WTC11 (cell line): ENCODE data around the gene EGR1. TPM values are rescaled to one million over a fixed set of nuclear protein-coding genes. Genes with fewer than 3 reads are reported as not detected.

Source experiments
- ATAC-seq: fragments of 200-7000 bp; cut with Tn5 transposase; 2 replicates; pipeline ENCODE4 v1.10.0; 2021; ENCODE audit warnings: mild to moderate bottlenecking, moderate library complexity
- CTCF ChIA-PET: fragments of 300-600 bp; sonication (Branson Sonifier 250); formaldehyde crosslinking; loops from one replicate; lab custom pipeline; 2021; ENCODE audit warnings: antibody characterized with exemption; lab: Charles Lee
- POLR2A ChIA-PET: fragments of 350-600 bp; sonication (Branson Sonifier 250); formaldehyde crosslinking; loops from one replicate; lab custom pipeline; 2021; ENCODE audit warnings: antibody characterized with exemption; lab: Charles Lee
- DNase-seq: peaks from one replicate; pipeline ENCODE4 v3.0.0; 2021; ENCODE audit warnings: low spot score
- H3K27ac Mint-ChIP-seq: 2 replicates; pipeline ENCODE4 v1.8.0; 2021; ENCODE audit warnings: mixed read lengths
- H3K27me3 Mint-ChIP-seq: 2 replicates; pipeline ENCODE4 v1.8.0; 2021; ENCODE audit warnings: low read depth, mild to moderate bottlenecking, moderate library complexity, mixed read lengths
- H3K36me3 Mint-ChIP-seq: 2 replicates; pipeline ENCODE4 v1.8.0; 2021; ENCODE audit warnings: mixed read lengths
- H3K4me1 Mint-ChIP-seq: 2 replicates; pipeline ENCODE4 v1.8.0; 2022; ENCODE audit warnings: mixed read lengths
- H3K4me3 Mint-ChIP-seq: 2 replicates; pipeline ENCODE4 v1.8.0; 2021; ENCODE audit warnings: mild to moderate bottlenecking, moderate library complexity, mixed read lengths
- H3K9me3 Mint-ChIP-seq: 2 replicates; pipeline ENCODE4 v1.8.0; 2021; ENCODE audit warnings: mixed read lengths
- ATF2 ChIP-seq: sonication (generic); formaldehyde crosslinking; IDR thresholded peaks from 2 replicates; pipeline ENCODE4 v1.8.1; 2022; ENCODE audit warnings: low read depth, missing genetic modification reagents, borderline replicate concordance
- ATF6 ChIP-seq: sonication (generic); formaldehyde crosslinking; IDR thresholded peaks from 2 replicates; pipeline ENCODE4 v1.8.1; 2023; ENCODE audit warnings: mild to moderate bottlenecking, missing genetic modification reagents
- E2F1 ChIP-seq: sonication (generic); formaldehyde crosslinking; IDR thresholded peaks from 2 replicates; pipeline ENCODE4 v1.8.0; 2022; ENCODE audit warnings: mild to moderate bottlenecking, missing genetic modification reagents
- FOXJ3 ChIP-seq: sonication (generic); formaldehyde crosslinking; IDR thresholded peaks from 2 replicates; pipeline ENCODE4 v1.9.0; 2021; ENCODE audit warnings: missing genetic modification reagents, mild to moderate bottlenecking, borderline replicate concordance
- FOXK1 ChIP-seq: sonication (generic); formaldehyde crosslinking; IDR thresholded peaks from 2 replicates; pipeline ENCODE4 v1.8.0; 2022; ENCODE audit warnings: mild to moderate bottlenecking, moderate library complexity, missing genetic modification reagents
- GRHL2 ChIP-seq: fragments of 250-450 bp; sonication (Bioruptor Pico); IDR thresholded peaks from 2 replicates; pipeline ENCODE4 v1.8.0; 2022; ENCODE audit warnings: mild to moderate bottlenecking, moderate library complexity; ENCODE audit not compliant: insufficient replicate concordance, severe bottlenecking
- HMGA2 ChIP-seq: fragments of 250-450 bp; sonication (Bioruptor Pico); IDR thresholded peaks from 2 replicates; pipeline ENCODE4 v1.4.0; 2021; ENCODE audit warnings: mild to moderate bottlenecking, moderate library complexity
- JUN ChIP-seq: sonication (generic); formaldehyde crosslinking; IDR thresholded peaks from 2 replicates; pipeline ENCODE4 v1.8.0; 2023; ENCODE audit warnings: mild to moderate bottlenecking, missing genetic modification reagents
- MYBL2 ChIP-seq: sonication (generic); formaldehyde crosslinking; IDR thresholded peaks from 2 replicates; pipeline ENCODE4 v1.8.1; 2023; ENCODE audit warnings: mild to moderate bottlenecking, moderate library complexity, missing genetic modification reagents
- NR2C2 ChIP-seq: sonication (generic); formaldehyde crosslinking; IDR thresholded peaks from 2 replicates; pipeline ENCODE4 v1.8.0; 2022; ENCODE audit warnings: mild to moderate bottlenecking, missing genetic modification reagents
- PRRX2 ChIP-seq: fragments of 250-450 bp; sonication (Bioruptor Pico); IDR thresholded peaks from 2 replicates; pipeline ENCODE4 v1.8.0; 2021; ENCODE audit warnings: mild to moderate bottlenecking
- SOX15 ChIP-seq: fragments of 250-450 bp; sonication (Bioruptor Pico); IDR thresholded peaks from 2 replicates; pipeline ENCODE4 v1.9.0; 2021; ENCODE audit warnings: mild to moderate bottlenecking
- STAT6 ChIP-seq: sonication (generic); formaldehyde crosslinking; conservative IDR thresholded peaks from 2 replicates; pipeline ENCODE4 v1.8.1; 2023; ENCODE audit warnings: mild to moderate bottlenecking, low read depth, missing genetic modification reagents, moderate library complexity
- TCF7 ChIP-seq: sonication (generic); formaldehyde crosslinking; IDR thresholded peaks from 2 replicates; pipeline ENCODE4 v1.8.0; 2022; ENCODE audit warnings: mild to moderate bottlenecking, low read depth, missing genetic modification reagents, moderate library complexity
- TP53 ChIP-seq: sonication (generic); formaldehyde crosslinking; IDR thresholded peaks from 2 replicates; pipeline ENCODE4 v1.8.1; 2023; ENCODE audit warnings: mild to moderate bottlenecking, missing genetic modification reagents
- USF2 ChIP-seq: sonication (generic); formaldehyde crosslinking; IDR thresholded peaks from 2 replicates; pipeline ENCODE4 v1.8.1; 2023; ENCODE audit warnings: mild to moderate bottlenecking, missing genetic modification reagents, moderate library complexity
- ZNF219 ChIP-seq: sonication (generic); formaldehyde crosslinking; IDR thresholded peaks from 2 replicates; pipeline ENCODE4 v1.8.0; 2023; ENCODE audit warnings: missing genetic modification reagents, mild to moderate bottlenecking, borderline replicate concordance
- total RNA-seq: library from RNA; stranded (reverse); gene quantifications from 3 replicates; pipeline ENCODE4 v1.2.3, GENCODE V29; 2021
- TF ChIP-seq, protein P1 (sequence below): sonication (generic); formaldehyde crosslinking; IDR thresholded peaks from 2 replicates; pipeline ENCODE4 v1.8.1; 2022; ENCODE audit warnings: mild to moderate bottlenecking, moderate library complexity, missing genetic modification reagents
- TF ChIP-seq, protein P2 (sequence below): fragments of 250-450 bp; sonication (Bioruptor Pico); IDR thresholded peaks from 2 replicates; pipeline ENCODE4 v1.9.0; 2021; ENCODE audit warnings: moderate library complexity, mild to moderate bottlenecking, inconsistent platforms, borderline replicate concordance

EGR1 gene
- total RNA-seq, 1 experiment from 2014 or later: 15.7 TPM

DNA sequence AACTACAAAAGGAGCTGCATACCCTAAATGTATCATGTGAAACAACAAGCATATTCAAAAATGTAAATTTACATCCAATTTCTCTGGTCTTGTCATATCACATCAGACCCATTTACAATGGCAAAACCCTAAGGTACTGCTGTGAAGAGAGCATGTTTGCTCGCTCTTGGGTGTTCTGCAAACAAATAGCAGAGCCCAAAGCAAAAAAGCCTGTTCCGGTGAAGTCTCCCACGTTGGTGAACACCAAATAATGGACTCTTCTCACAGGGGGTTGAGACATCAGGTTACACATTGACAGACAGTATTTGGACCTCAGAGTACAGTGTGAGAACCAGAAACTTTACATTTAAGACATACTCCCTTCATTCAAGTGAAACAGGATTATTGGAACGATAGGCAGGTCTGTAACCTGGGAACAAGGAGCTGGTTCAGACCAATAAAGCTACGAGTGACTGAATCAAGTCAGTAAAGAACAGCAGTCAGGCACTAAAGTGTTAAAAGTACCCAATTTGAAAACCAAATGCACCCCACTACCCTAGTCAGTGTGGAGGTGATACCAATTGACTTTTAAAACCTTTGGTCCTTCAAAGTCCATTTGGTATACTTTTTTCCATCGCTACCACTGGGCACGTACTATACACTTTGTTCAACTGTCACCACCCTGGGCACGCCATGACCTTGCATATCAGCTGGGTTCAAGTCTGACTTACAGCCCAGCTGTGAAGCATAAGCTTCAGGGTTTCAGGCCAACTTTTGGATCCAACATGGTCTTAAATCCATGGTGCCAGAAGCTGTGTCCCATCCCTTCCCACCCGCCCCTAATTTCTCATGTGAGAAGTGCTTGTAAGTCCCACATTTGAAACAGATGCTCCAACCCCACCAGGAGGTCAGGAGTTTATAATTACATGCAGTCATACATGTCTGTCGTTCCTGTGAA lies 41.4 kb downstream of the EGR1 start:
- Mint-ChIP-seq H3K9me3 (no peaks in the 10 kb centered on the region), H3K36me3 (peaks cover 37% of the 10 kb centered on the region), H3K27me3 (no peaks in the 10 kb centered on the region), H3K27ac (no peak overlapping the region), H3K4me1 (no peaks in the 10 kb centered on the region), H3K4me3 (no peak overlapping the region)
- POLR2A ChIA-PET: no interaction called here
- CTCF ChIA-PET: no interaction called here
- TF ChIP-seq NR2C2 (CRISPR knock-in tag) (no peak), TP53 (no peak), ATF2 (CRISPR knock-in tag) (no peak), SOX15 (CRISPR knock-in tag) (no peak), E2F1 (CRISPR knock-in tag) (no peak), FOXJ3 (CRISPR knock-in tag) (no peak), TCF7 (no peak), HMGA2 (CRISPR knock-in tag) (no peak), ZNF219 (no peak), GRHL2 (CRISPR knock-in tag) (no peak), FOXK1 (CRISPR knock-in tag) (no peak), JUN (CRISPR knock-in tag) (no peak), STAT6 (CRISPR knock-in tag) (no peak), USF2 (CRISPR knock-in tag) (no peak), PRRX2 (CRISPR knock-in tag) (no peak), MYBL2 (CRISPR knock-in tag) (no peak), ATF6 (no peak)
- TF ChIP-seq, protein P1, sequence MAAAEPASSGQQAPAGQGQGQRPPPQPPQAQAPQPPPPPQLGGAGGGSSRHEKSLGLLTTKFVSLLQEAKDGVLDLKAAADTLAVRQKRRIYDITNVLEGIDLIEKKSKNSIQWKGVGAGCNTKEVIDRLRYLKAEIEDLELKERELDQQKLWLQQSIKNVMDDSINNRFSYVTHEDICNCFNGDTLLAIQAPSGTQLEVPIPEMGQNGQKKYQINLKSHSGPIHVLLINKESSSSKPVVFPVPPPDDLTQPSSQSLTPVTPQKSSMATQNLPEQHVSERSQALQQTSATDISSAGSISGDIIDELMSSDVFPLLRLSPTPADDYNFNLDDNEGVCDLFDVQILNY: no peak
- TF ChIP-seq, protein P2, sequence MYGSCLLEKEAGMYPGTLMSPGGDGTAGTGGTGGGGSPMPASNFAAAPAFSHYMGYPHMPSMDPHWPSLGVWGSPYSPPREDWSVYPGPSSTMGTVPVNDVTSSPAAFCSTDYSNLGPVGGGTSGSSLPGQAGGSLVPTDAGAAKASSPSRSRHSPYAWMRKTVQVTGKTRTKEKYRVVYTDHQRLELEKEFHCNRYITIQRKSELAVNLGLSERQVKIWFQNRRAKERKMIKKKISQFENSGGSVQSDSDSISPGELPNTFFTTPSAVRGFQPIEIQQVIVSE (CRISPR knock-in tag): no peak
- ATAC-seq: no peak
- DNase-seq: no peak
